HepG2 (cell line): ENCODE measurements around the gene CCDC183. TPM values are rescaled to one million over a fixed set of nuclear protein-coding genes. Genes with fewer than 3 reads are reported as not detected.

Experiments used
- ATAC-seq: fragments of 200-7000 bp; cut with Tn5 transposase; 3 replicates; pipeline ENCODE4 v1.9.1; 2020; ENCODE audit warnings: mild to moderate bottlenecking, moderate library complexity
- BruUV-seq: library from RNA; stranded (reverse); fragments of 400-500 nt; replicated peaks from 2 replicates; lab custom pipeline; 2021; lab: Mats Ljungman, UMichigan
- CTCF ChIA-PET: fragments of 300-600 bp; formaldehyde crosslinking; extraction: SDS; loops from one replicate; lab custom pipeline; 2021; ENCODE audit warnings: low total read pairs, inconsistent platforms, low intra/inter-chr PET ratio; lab: Yijun Ruan, JAX
- POLR2A ChIA-PET: fragments of 350-600 bp; sonication (Branson Sonifier 250); formaldehyde crosslinking; loops from one replicate; lab custom pipeline; 2020; ENCODE audit warnings: antibody characterized with exemption, inconsistent platforms; lab: Yijun Ruan, JAX
- DNase-seq: peaks from one replicate; pipeline ENCODE4 v3.0.0-alpha.2; 2015; ENCODE audit warnings: low spot score
- FAIRE-seq: peaks from 3 replicates; lab custom pipeline; 2011; peaks lifted over from hg19 to GRCh38; lab: Jason Lieb, UNC
- H2AFZ ChIP-seq: one replicate; pipeline ENCODE4 v1.6.1; 2011; ENCODE audit warnings: low read length, inconsistent platforms
- H3K27ac ChIP-seq: fragments of 300-600 bp; 3 replicates; pipeline ENCODE4 v1.8.0; 2011; ENCODE audit warnings: mixed run types, mild to moderate bottlenecking, mixed read lengths, low read length, inconsistent platforms; ENCODE audit not compliant: insufficient read depth; ENCODE audit errors: extremely low read length
- H3K27me3 ChIP-seq, 2 experiments: fragments of 200-600 bp in 1 of 2; 2 replicates in 1 of 2; 3 replicates in 1 of 2; pipeline versions ENCODE4 v1.6.0 to v1.8.0; 2011; ENCODE audit warnings: low read length in 2 of 2, mild to moderate bottlenecking in 2 of 2, moderate library complexity in 2 of 2, inconsistent platforms in 1 of 2; ENCODE audit not compliant: insufficient read depth in 2 of 2, control insufficient read depth in 1 of 2
- H3K36me3 ChIP-seq, 2 experiments: fragments of 200-600 bp in 1 of 2; replicated peaks in 1 of 2; 2 replicates in 1 of 2; 3 replicates in 1 of 2; pipeline versions ENCODE4 v1.5.1 to v1.8.0; 2011; ENCODE audit warnings: low read length in 2 of 2, inconsistent platforms in 1 of 2; ENCODE audit not compliant: insufficient read depth in 2 of 2, control insufficient read depth in 1 of 2
- H3K4me1 ChIP-seq: 2 replicates; pipeline ENCODE4 v1.5.1; 2012; ENCODE audit warnings: low read length, inconsistent platforms; ENCODE audit not compliant: insufficient read depth
- H3K4me2 ChIP-seq: 2 replicates; pipeline ENCODE4 v1.6.0; 2011; ENCODE audit warnings: low read depth, low read length, inconsistent platforms
- H3K4me3 ChIP-seq, 3 experiments: fragments of 200-600 bp in 1 of 3; sonication (generic), shearing (Covaris generic) in 1 of 3; replicated peaks in 1 of 3; 2 replicates each; pipeline ENCODE4 v1.5.1; 2011 to 2016; ENCODE audit warnings: low read length in 3 of 3, inconsistent platforms in 2 of 3, low read depth in 2 of 3, mild to moderate bottlenecking in 2 of 3, control low read depth in 1 of 3, mixed read lengths in 1 of 3; ENCODE audit not compliant: insufficient read depth in 1 of 3
- H3K79me2 ChIP-seq: one replicate; pipeline ENCODE4 v1.6.1; 2011; ENCODE audit warnings: low read length, inconsistent platforms; ENCODE audit not compliant: insufficient read depth
- H3K9ac ChIP-seq: 2 replicates; pipeline ENCODE4 v1.6.0; 2011; ENCODE audit warnings: mild to moderate bottlenecking, low read depth, low read length, inconsistent platforms; ENCODE audit not compliant: insufficient read depth
- H3K9me3 ChIP-seq: 2 replicates; pipeline ENCODE4 v1.5.1; 2012; ENCODE audit warnings: mild to moderate bottlenecking, low read length
- H4K20me1 ChIP-seq: 2 replicates; pipeline ENCODE4 v1.6.0; 2011; ENCODE audit warnings: inconsistent platforms, mild to moderate bottlenecking, low read length, moderate library complexity; ENCODE audit not compliant: insufficient read depth
- CEBPB ChIP-seq: IDR thresholded peaks from 2 replicates; pipeline ENCODE4 v1.6.1; 2011; ENCODE audit warnings: low read depth, low read length, improper control_type of control experiment, borderline replicate concordance
- LCORL ChIP-seq, 2 experiments: fragments of 450-650 bp in 1 of 2; sonication (generic) in 1 of 2; formaldehyde crosslinking in 1 of 2; IDR thresholded peaks; 2 replicates each; pipeline versions ENCODE4 v1.5.0 to v1.6.1; 2017 to 2020; ENCODE audit warnings: antibody characterized with exemption in 1 of 2, missing genetic modification reagents in 1 of 2
- RAD21 ChIP-seq: fragments of 450-650 bp; formaldehyde crosslinking; IDR thresholded peaks from 2 replicates; pipeline ENCODE4 v1.5.0; 2020; ENCODE audit warnings: mild to moderate bottlenecking
- SMC3 ChIP-seq: IDR thresholded peaks from 2 replicates; pipeline ENCODE4 v1.6.1; 2011; ENCODE audit warnings: low read length, improper control_type of control experiment
- STAG1 ChIP-seq: sonication (generic); formaldehyde crosslinking; IDR thresholded peaks from 2 replicates; pipeline ENCODE4 v1.4.0; 2020; ENCODE audit warnings: missing genetic modification reagents
- ZKSCAN1 ChIP-seq: fragments of 150-350 bp; IDR thresholded peaks from 2 replicates; pipeline ENCODE4 v1.6.1; 2014; ENCODE audit warnings: low read length
- WGBS: methylation state at CpG from one replicate; pipeline ENCODE4 v1.1.6; 2017; ENCODE audit warnings: low lambda C conversion rate; 5-methylcytosine and 5-hydroxymethylcytosine counted together
- in situ Hi-C: cut with HindIII; loops from 2 replicates; pipeline ENCODE4 v1.10.0; 2017; ENCODE audit warnings: low pct_unique_long_range_greater_than_20kb; ENCODE audit not compliant: extremely low pct_ligation_motif_present
- intact Hi-C: fragments of 100-400 bp; cut with micrococcal nuclease; formaldehyde crosslinking; loops from one replicate; pipeline ENCODE4 v1.10.0; 2022; ENCODE audit not compliant: unreplicated experiment
- polyA plus RNA-seq, 8 experiments: library from polyadenylated mRNA; depleted of rRNA in 3 of 8; stranded (reverse) in 7 of 8; unstranded in 1 of 8; fragments of >200 nt; fragmentation: Illumina TruSeq in 4 of 8; extraction: Trizol in 4 of 8; gene quantifications; 2 replicates each; pipeline versions ENCODE4 v1.2.1 to v1.2.3, GENCODE V29; 2011 to 2016; ENCODE audit warnings: low read depth in 4 of 8, missing spikeins in 1 of 8, mixed read lengths in 1 of 8; ENCODE audit not compliant: insufficient read depth in 1 of 8
- total RNA-seq, 5 experiments: library from RNA; depleted of rRNA; stranded (reverse); fragments of >200 nt; fragmentation: Illumina TruSeq; extraction: Trizol; gene quantifications; 2 replicates each; pipeline ENCODE4 v1.2.3, GENCODE V29; 2016; ENCODE audit warnings: low read depth in 1 of 5
- TF ChIP-seq, protein P1 (sequence below): sonication (generic); formaldehyde crosslinking; IDR thresholded peaks from 2 replicates; pipeline ENCODE4 v1.8.0; 2022; ENCODE audit warnings: missing genetic modification reagents, mild to moderate bottlenecking, inconsistent platforms, borderline replicate concordance
- TF ChIP-seq, protein P2 (sequence below): sonication (generic); formaldehyde crosslinking; IDR thresholded peaks from 2 replicates; pipeline ENCODE4 v1.5.0; 2020; ENCODE audit warnings: missing genetic modification reagents
- TF ChIP-seq, protein P3 (sequence below): sonication (generic); formaldehyde crosslinking; IDR thresholded peaks from 2 replicates; pipeline ENCODE4 v1.5.0; 2020; ENCODE audit warnings: mild to moderate bottlenecking, missing genetic modification reagents, moderate library complexity

Gene CCDC183
- total and polyA plus RNA-seq, 2 of the 13 experiments (the other 11 are each of a cell fraction or from before 2014, with no cell fraction given): 5.0 to 66.4 TPM

DNA sequence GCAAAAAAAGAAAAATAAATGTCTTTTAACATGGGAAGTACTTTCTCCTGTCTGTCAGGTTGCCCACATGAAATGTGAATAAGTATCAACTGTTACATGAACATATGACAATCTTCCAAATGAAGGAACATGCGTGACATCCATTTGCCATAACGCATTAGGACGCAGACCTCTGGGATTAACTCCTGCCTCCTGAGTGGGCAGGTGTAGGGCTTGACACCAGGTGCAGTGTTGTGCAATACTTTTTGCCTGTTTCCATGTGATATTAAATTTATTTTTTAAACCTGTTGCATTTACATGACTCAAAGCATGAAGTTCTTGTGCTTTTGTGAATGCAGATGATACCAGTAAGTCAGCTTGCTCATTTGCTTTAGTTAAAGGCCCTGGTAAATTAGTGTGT, 13.7 kb upstream of the CCDC183 start:
- POLR2A ChIA-PET: no interaction called here
- H2AFZ ChIP-seq: no peak overlapping the region
- no peak overlapping the region for H3K4me3 ChIP-seq
- ATAC-seq (no peak), DNase-seq (no peak), FAIRE-seq (no peak)
- TF ChIP-seq CEBPB: peak; percentile 57; the same call in 1 of the 2 replicates
- no peak for TF ChIP-seq ZKSCAN1
- 100% methylated on average over 3 of the region's 3 CpGs for WGBS
- no peak overlapping the region for H3K9ac ChIP-seq
- H3K27ac ChIP-seq: no peak overlapping the region
- intact Hi-C loops: loop anchor here (10.0 kb wide), 1 partner anchor 102 kb away; the partner anchor contains the start of gene TRAF2
- H4K20me1 ChIP-seq: no peaks in the 10 kb centered on the region
- in situ Hi-C loops: no loop called here
- H3K4me2 ChIP-seq: no peak overlapping the region
- no peaks in the 10 kb centered on the region for H3K9me3 ChIP-seq
- CTCF ChIA-PET: no interaction called here
- no peaks in the 10 kb centered on the region for H3K36me3 ChIP-seq
- no peaks in the 10 kb centered on the region for H3K27me3 ChIP-seq
- BruUV-seq: no TSS peak
- H3K79me2 ChIP-seq: no peaks in the 10 kb centered on the region
- H3K4me1 ChIP-seq: peaks cover 82% of the 10 kb centered on the region

DNA sequence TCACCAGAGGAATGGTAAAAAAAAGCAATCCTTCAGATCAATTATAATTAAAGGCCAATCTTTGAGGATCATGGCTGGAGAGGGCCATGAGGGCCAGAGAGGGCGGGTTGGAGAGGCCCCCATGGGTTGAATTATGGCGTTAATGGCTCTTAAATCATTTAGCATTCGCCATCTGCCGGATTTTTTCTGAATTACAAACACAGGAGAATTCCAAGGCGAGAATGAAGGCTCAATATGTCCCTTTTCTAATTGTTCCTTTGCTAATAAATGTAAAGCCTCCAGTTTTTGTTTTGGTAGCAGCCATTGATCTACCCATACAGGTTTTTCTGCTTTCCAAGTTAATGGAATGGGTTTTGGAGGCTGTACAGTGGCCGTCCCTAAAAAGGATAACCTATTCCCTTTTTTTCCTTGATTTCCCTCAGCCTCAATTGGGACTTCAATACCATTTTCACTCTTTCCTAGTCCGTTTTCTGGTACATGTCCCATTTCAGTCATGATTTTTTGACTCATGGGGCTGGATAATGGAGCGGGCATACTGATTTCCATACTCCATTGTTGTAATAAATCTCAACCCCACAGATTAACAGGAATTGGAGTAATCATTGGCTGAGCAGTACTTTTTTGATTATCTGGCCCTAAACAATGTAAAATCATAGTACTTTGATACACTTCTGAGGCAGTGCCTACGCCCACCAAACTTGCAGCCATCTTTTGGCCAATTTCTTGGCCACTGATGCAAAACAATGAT, 11.7 kb upstream of the CCDC183 start:
- intact Hi-C loops: loop anchor here (1.0 to 10.0 kb wide), 2 partner anchors 26 to 100 kb away; partner anchors contain the start of genes LCN8 and TRAF2
- no peak overlapping the region for H3K4me3 ChIP-seq
- H3K4me2 ChIP-seq: peak overlapping the region; percentile 46
- H3K79me2 ChIP-seq: no peaks in the 10 kb centered on the region
- ChIA-PET POLR2A (interaction anchor here (1.6 kb wide), 1 partner anchor 15 kb away, joined by 8 read pairs; no protein-coding TSS in a partner anchor), CTCF (interaction anchor here (0.7 to 1.4 kb wide), 3 partner anchors 15 to 24 kb away, joined by 3 to 7 read pairs (median 3); no protein-coding TSS in a partner anchor)
- FAIRE-seq (no peak), DNase-seq (no peak), ATAC-seq (no peak)
- peak overlapping the region; percentile 64 for H3K27ac ChIP-seq
- H3K9me3 ChIP-seq: no peaks in the 10 kb centered on the region
- 41% methylated on average over 9 of the region's 9 CpGs for WGBS
- no peaks in the 10 kb centered on the region for H4K20me1 ChIP-seq
- no peaks in the 10 kb centered on the region for H3K36me3 ChIP-seq
- in situ Hi-C loops: no loop called here
- no peak overlapping the region for H3K9ac ChIP-seq
- BruUV-seq: no TSS peak
- no peak overlapping the region for H2AFZ ChIP-seq
- H3K27me3 ChIP-seq: no peaks in the 10 kb centered on the region
- H3K4me1 ChIP-seq: peaks cover 83% of the 10 kb centered on the region
- TF ChIP-seq STAG1: peak; percentile 46
- TF ChIP-seq, protein P1, sequence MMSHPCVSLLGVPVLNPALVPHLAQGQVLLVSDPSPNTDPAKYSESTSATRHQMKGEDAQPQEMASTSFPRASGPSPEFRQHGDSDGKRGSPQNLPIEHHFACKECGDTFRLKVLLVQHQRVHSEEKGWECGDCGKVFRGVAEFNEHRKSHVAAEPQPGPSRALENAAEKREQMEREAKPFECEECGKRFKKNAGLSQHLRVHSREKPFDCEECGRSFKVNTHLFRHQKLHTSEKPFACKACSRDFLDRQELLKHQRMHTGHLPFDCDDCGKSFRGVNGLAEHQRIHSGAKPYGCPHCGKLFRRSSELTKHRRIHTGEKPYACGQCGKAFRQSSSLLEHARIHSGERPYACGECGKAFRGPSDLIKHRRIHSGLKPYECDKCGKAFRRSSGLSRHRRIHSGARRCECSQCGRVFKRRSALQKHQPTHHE (CRISPR knock-in tag): no peak
- TF ChIP-seq LCORL (IDR thresholded peaks at IDR 0.05): no peak
- TF ChIP-seq LCORL (CRISPR knock-in tag; IDR thresholded peaks at IDR 0.05): 0 out of 2 replicates have a peak, but pooled peaks have one; percentile 20
- TF ChIP-seq, protein P2, sequence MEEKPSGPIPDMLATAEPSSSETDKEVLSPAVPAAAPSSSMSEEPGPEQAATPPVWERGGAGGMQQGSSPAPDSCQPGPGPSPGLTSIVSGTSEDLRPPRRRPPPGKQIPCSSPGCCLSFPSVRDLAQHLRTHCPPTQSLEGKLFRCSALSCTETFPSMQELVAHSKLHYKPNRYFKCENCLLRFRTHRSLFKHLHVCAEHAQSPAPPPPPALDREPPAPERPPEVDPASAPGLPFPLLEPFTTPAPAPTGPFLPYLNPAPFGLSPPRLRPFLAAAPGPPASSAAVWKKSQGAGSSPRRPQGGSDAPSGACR (CRISPR knock-in tag): 0 out of 2 replicates have a peak, but pooled peaks have one; percentile 34
- TF ChIP-seq, protein P3, sequence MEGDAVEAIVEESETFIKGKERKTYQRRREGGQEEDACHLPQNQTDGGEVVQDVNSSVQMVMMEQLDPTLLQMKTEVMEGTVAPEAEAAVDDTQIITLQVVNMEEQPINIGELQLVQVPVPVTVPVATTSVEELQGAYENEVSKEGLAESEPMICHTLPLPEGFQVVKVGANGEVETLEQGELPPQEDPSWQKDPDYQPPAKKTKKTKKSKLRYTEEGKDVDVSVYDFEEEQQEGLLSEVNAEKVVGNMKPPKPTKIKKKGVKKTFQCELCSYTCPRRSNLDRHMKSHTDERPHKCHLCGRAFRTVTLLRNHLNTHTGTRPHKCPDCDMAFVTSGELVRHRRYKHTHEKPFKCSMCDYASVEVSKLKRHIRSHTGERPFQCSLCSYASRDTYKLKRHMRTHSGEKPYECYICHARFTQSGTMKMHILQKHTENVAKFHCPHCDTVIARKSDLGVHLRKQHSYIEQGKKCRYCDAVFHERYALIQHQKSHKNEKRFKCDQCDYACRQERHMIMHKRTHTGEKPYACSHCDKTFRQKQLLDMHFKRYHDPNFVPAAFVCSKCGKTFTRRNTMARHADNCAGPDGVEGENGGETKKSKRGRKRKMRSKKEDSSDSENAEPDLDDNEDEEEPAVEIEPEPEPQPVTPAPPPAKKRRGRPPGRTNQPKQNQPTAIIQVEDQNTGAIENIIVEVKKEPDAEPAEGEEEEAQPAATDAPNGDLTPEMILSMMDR: peak; percentile 53
- 0 out of 2 replicates have a peak, but pooled peaks have one; percentile 33 for TF ChIP-seq RAD21
- peak; percentile 16; the same call in 1 of the 2 replicates for TF ChIP-seq SMC3
